Measurements from ENCODE around the gene TEN1. TPM values are rescaled to one million over a fixed set of nuclear protein-coding genes. Genes with fewer than 3 reads are reported as not detected.

TEN1 gene
- total RNA-seq, 6 experiments from 2014 or later: 13.3 to 15.4 (median 13.8) TPM

DNA sequence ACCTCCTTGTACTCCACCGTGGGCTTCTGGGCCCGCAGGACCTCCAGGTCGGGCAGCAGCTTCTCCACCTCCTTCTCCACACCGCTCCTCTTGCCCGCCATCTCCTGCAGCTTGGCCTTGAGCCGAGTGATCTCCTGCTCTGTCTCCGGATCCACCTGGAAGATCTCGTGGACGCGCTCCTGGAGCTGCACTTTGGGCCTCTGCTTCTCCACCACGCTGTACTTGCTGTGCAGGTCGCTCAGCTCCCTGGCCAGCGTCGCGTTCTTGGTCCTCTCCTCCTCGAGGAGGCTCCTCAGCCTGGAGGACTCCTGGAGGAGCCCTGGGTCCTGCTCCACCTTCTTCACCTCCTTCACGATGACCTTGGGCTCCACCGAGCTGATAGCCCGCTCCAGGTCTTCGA, 30.4 kb downstream of the TEN1 start:
- peaks cover 10% of the 10 kb centered on the region for H3K27me3 Mint-ChIP-seq (ENCODE audit: insufficient read depth)
- peaks cover 20% of the 10 kb centered on the region for H3K4me1 Mint-ChIP-seq (ENCODE audit: low read depth)
- no peak overlapping the region for H3K4me3 Mint-ChIP-seq
- DNase-seq: no peak
- no peak overlapping the region for H3K27ac Mint-ChIP-seq
- TF ChIP-seq, protein P1, sequence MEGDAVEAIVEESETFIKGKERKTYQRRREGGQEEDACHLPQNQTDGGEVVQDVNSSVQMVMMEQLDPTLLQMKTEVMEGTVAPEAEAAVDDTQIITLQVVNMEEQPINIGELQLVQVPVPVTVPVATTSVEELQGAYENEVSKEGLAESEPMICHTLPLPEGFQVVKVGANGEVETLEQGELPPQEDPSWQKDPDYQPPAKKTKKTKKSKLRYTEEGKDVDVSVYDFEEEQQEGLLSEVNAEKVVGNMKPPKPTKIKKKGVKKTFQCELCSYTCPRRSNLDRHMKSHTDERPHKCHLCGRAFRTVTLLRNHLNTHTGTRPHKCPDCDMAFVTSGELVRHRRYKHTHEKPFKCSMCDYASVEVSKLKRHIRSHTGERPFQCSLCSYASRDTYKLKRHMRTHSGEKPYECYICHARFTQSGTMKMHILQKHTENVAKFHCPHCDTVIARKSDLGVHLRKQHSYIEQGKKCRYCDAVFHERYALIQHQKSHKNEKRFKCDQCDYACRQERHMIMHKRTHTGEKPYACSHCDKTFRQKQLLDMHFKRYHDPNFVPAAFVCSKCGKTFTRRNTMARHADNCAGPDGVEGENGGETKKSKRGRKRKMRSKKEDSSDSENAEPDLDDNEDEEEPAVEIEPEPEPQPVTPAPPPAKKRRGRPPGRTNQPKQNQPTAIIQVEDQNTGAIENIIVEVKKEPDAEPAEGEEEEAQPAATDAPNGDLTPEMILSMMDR (IDR thresholded peaks at IDR 0.05): no peak
- no peaks in the 10 kb centered on the region; the same call in 1 of the 2 replicates for H3K9me3 Mint-ChIP-seq
- H3K36me3 Mint-ChIP-seq (ENCODE audit: low read depth): peaks cover 10% of the 10 kb centered on the region

DNA sequence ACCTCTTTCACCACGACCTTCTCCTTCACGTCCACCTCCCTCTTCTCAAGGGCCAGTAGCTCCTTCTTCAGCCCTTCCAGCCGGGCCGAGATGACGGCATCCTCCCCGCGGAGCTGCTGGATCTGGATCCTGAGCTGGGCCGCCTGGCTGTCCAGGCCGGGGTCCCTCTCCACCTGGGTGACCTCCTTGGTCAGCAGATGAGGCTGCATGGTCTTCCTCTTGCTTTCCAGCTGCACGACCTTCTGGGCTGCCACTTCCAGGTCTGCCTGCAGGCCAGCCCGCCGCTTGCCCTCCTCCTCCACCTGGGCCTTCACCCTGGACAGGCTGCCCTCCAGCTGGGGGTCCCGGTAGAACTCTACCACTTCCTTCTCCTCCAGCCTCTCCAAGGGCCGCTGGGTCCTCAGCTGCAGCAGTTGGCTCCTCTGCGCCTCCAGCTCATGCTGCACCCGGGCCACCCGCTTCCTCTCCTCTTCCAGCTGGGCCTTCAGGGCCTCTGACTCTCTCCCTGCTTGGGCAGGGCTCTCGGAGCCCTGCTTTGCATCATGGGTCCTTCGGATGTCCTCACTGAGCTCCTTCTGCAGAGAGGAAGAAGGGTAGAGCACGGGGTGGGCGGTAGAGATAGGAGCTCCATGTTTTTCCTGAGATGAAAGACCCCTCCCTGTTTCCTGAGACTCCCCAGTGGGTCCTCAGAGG, 31.1 kb downstream of the TEN1 start:
- no peak overlapping the region for H3K27ac Mint-ChIP-seq

DNA sequence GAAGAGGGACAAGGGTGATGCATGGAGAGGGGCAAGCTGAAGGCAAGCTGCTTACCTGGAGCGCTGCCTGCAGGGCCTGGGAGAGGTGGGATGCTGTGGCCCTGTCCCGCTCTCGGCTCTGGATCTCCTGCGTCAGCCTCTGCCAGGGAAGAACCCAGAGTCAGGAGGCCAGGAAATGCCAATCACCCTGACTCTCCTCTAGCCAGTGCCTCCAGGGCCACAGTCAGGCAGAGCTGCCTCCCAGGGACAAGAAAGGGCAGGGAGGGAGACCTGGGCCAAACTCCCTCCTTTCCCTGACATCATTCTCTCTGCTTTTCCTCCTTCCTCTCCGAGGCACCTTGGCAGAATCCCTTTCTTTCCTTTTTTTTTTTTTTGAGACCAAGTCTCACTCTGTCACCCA, 32.9 kb downstream of the TEN1 start:
- TF ChIP-seq, protein P1 (IDR thresholded peaks at IDR 0.05): no peak
- Mint-ChIP-seq H3K27me3 (ENCODE audit: insufficient read depth) (peaks cover 21% of the 10 kb centered on the region), H3K4me1 (ENCODE audit: low read depth) (peaks cover 11% of the 10 kb centered on the region), H3K27ac (no peak overlapping the region), H3K36me3 (ENCODE audit: low read depth) (peaks cover 5% of the 10 kb centered on the region), H3K9me3 (no peaks in the 10 kb centered on the region; the same call in 1 of the 2 replicates), H3K4me3 (no peak overlapping the region)
- DNase-seq: no peak

More for the DNA sequence above, 31.1 kb downstream of the TEN1 start:
- TF ChIP-seq, protein P1 (IDR thresholded peaks at IDR 0.05): no peak
- peaks cover 11% of the 10 kb centered on the region for H3K27me3 Mint-ChIP-seq (ENCODE audit: insufficient read depth)
- H3K4me1 Mint-ChIP-seq (ENCODE audit: low read depth): peaks cover 19% of the 10 kb centered on the region
- H3K36me3 Mint-ChIP-seq (ENCODE audit: low read depth): peaks cover 9% of the 10 kb centered on the region
- H3K9me3 Mint-ChIP-seq: no peaks in the 10 kb centered on the region; the same call in 1 of the 2 replicates
- H3K4me3 Mint-ChIP-seq: no peak overlapping the region
- DNase-seq: no peak

DNA sequence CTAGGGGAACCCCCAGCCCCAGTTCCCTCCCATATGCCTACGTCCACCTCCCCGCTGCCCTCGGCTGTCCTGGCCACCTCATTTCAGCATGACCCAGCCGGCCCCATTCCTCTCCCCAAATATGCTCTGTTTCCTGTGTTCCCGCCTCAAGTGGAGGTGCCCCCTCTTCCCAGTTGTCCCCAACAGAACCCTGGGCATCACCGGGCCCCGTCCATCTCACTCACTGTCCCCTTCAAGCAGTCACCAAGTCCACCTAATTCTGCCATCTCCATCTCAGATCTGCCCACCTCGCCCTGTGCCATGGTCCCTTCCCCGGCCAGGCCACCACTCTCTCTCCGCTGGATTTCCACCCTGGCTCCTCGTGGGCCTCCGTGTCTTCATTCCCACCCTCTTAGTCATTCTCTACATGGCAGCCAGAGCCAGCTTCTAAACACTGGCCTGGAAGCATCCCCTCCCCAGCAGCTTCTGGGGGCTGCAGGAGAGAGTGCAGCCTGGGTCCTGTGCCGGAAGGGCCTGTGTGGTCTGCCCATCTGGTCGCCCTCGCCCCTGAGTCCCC, 34.4 kb downstream of the TEN1 start:
- H3K36me3 Mint-ChIP-seq (ENCODE audit: low read depth): peaks cover 5% of the 10 kb centered on the region
- TF ChIP-seq, protein P1 (IDR thresholded peaks at IDR 0.05): no peak
- no peaks in the 10 kb centered on the region; the same call in 1 of the 2 replicates for H3K9me3 Mint-ChIP-seq

DNA sequence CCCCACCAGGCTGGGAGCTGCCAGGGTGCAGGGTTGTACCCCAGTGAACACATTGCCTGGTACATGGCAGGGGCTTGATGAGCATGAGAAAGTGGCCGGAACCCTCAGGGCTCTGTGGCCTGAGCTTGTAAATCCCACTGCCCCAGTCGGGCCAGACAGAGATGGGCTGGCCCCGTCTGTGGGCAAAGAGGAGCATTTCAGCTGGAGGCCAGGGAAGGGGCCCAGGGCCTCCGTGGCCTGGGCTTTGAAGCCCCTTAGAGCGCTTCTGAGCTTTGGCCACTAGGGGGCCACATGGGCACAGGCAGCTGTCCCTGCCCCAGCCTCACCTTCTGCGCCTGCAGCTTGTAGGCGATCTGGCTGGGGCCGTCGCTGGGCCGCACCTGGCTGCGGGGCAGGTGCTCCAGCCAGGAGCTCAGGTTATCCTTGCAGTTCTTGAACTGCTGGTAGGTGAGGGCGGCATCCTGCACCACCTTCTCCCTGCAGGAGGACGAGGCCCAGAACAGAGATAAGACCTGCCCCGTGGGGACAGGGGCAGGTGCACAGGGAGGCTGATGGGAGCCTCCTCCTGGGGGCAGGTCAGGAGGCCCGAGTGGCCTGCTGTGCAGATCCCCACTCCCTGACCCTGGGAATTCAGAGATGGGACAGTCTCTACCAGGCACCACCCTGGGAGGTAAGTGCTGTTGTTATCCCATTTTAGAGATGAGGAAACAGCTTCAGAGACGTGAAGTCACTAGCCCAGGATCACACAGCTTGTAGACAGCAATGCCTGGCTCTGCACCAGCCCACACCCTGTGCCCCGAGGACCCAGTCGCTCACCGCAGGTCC, 35.3 kb downstream of the TEN1 start:
- TF ChIP-seq, protein P1 (IDR thresholded peaks at IDR 0.05): peak; percentile 99
- H3K27me3 Mint-ChIP-seq (ENCODE audit: insufficient read depth): peaks cover 15% of the 10 kb centered on the region
- DNase-seq: peak; percentile 32
- H3K27ac Mint-ChIP-seq: no peak overlapping the region
- H3K36me3 Mint-ChIP-seq (ENCODE audit: low read depth): peaks cover 5% of the 10 kb centered on the region
- no peak overlapping the region for H3K4me3 Mint-ChIP-seq
- H3K9me3 Mint-ChIP-seq: no peaks in the 10 kb centered on the region; the same call in 1 of the 2 replicates
- H3K4me1 Mint-ChIP-seq (ENCODE audit: low read depth): peaks cover 11% of the 10 kb centered on the region

More for the DNA sequence above, 34.4 kb downstream of the TEN1 start:
- Mint-ChIP-seq H3K27me3 (ENCODE audit: insufficient read depth) (peaks cover 19% of the 10 kb centered on the region), H3K4me1 (ENCODE audit: low read depth) (peaks cover 11% of the 10 kb centered on the region), H3K27ac (no peak overlapping the region), H3K4me3 (no peak overlapping the region)
- DNase-seq: no peak
